ENCODE results near the gene TFCP2L1.

DNA sequence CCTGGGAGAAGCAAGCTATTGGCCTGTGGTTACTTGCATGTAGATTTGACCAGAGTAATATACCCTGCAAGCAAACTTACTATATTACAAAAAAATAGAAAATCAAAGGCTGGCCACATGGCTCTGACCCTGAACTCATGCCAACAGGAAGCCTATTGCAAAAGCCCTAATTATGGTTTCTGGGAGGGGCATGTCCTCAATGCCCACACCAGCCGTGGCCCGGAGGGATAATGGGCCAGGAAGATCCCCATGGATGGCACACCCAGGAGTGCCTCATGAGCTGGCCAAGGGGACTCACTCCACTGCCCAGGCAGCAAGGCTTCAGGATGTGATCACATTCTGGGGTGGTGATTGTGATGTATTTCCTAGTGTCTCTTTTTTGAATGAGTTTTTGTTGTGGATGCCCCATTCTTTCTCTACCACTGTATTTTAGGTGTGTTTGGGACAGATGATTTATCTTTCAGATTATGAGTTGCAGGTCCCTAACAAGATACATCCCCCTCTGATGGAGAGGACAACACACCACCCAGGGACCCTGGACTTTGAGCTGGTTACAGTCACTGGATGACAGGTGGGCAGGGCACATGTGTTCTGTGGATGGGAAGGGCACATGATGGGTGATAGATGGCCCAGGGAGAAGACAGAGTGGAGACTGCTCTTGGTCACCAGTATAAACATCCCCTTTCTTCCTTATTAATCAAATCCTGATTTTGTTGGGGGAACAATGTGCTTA lies 18.7 kb upstream of the TFCP2L1 start:
- no peak for TF ChIP-seq POLR2AphosphoS5 (IDR thresholded peaks at IDR 0.05; ENCODE audit: borderline replicate concordance, low read depth, low read length)
- no peak for TF ChIP-seq EZH2 (IDR thresholded peaks at IDR 0.05)
- no peak for TF ChIP-seq FOXP2 (optimal IDR thresholded peaks at IDR 0.05; ENCODE audit: control extremely low read depth, extremely low read length, insufficient read depth)

All from SK-N-MC (cell line).